ACC112 (cell line): ENCODE measurements around the gene PICALM.
A peak's percentile ranks its signal among the peaks of the same experiment; 100 is the strongest.
"Not testable (repeated sequence)": the region's sequence is repeated elsewhere in the genome, so short reads cannot be mapped to it uniquely, and the experiment has no call there.

Experiments used
- H2AFZ ChIP-seq: fragments of 200-600 bp; sonication (generic); one replicate; pipeline ENCODE4 v1.6.0; 2017; ENCODE audit warnings: antibody characterized with exemption, low read length; ENCODE audit not compliant: unreplicated experiment
- H3K27ac ChIP-seq: fragments of 200-600 bp; sonication (generic); 2 replicates; pipeline ENCODE4 v1.5.1; 2014; ENCODE audit warnings: low read depth, mild to moderate bottlenecking, antibody characterized with exemption, low read length, moderate library complexity
- H3K27me3 ChIP-seq: fragments of 200-600 bp; sonication (generic); 2 replicates; pipeline ENCODE4 v1.6.1; 2014; ENCODE audit warnings: mild to moderate bottlenecking, antibody characterized with exemption, low read length, moderate library complexity, mixed read lengths; ENCODE audit not compliant: insufficient read depth
- H3K36me3 ChIP-seq: fragments of 200-600 bp; sonication (generic); 2 replicates; pipeline ENCODE4 v1.6.1; 2016; ENCODE audit warnings: mild to moderate bottlenecking, antibody characterized with exemption, low read length, moderate library complexity, mixed read lengths; ENCODE audit not compliant: insufficient read depth
- H3K4me1 ChIP-seq: fragments of 200-600 bp; sonication (generic); one replicate; pipeline ENCODE4 v1.6.1; 2016; ENCODE audit warnings: low read length, mixed read lengths; ENCODE audit not compliant: insufficient read depth, unreplicated experiment, control insufficient read depth
- H3K4me3 ChIP-seq: fragments of 200-600 bp; sonication (generic); 2 replicates; pipeline ENCODE4 v1.5.1; 2014; ENCODE audit warnings: mild to moderate bottlenecking, low read depth, low read length
- H3K79me2 ChIP-seq: fragments of 200-600 bp; sonication (generic); one replicate; pipeline ENCODE4 v1.6.0; 2016; ENCODE audit warnings: low read length; ENCODE audit not compliant: control insufficient read depth, unreplicated experiment, insufficient read depth

The PICALM gene

DNA sequence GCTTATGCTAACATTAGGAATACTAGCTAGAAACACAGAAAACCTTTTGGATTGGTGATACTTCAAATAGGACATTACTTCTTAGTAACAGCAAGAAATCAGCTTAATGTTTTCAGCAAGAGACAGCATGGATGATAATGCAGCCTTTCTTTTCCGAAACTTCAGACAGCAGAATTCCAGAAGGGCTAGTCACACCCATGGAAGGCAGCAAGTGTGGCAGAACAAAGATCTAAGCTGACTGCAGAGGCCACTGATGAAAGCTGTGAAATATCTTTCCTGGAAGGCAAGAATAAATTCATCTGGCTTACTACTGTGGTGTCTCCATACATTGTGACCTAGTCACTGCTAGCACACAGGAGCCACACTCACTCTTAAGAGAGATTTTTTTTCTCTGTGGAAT lies 113.4 kb downstream of the PICALM start:
- Histone ChIP-seq H3K4me1 (peaks cover 21% of the 10 kb centered on the region), H3K36me3 (peaks cover 32% of the 10 kb centered on the region; the same call in 1 of the 2 replicates), H3K27me3 (no peaks in the 10 kb centered on the region), H3K79me2 (no peaks in the 10 kb centered on the region), H3K27ac (no peak overlapping the region), H3K4me3 (no peak overlapping the region), H2AFZ (no peak overlapping the region)

DNA sequence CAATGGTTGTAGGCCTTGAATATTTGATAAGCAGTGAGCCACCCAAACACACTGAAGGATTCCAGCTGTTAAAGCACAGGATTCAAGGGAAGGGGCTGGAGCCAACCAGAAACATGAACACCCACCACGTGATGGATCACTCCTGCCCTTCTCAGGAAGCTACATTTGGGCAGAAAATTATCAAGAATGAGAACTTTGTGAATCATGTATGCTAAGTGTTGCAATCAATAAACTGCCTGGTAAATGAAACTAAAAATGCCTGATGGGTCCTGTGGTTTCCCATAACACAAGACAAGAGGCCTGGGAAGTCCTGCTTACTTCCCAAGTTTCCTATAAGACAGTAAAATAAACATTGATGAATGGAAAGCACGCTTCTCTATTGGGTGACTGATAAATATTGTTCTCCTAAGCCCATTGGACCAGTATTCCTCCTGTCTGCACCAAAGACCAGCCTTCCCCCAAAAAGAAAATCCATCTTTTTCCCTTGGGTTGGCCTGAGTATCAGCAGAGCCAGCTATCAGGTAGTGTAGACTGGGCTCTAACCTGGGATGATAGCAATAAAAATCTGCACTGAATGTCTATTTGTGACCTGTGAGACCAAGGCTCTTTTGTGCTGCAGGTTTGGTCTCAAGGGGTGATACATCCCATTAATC lies 115.3 kb downstream of the PICALM start:
- H3K27ac ChIP-seq = peak overlapping the region; percentile 64
- H3K27me3 ChIP-seq = no peaks in the 10 kb centered on the region
- peaks cover 31% of the 10 kb centered on the region; the same call in 1 of the 2 replicates for H3K36me3 ChIP-seq
- H2AFZ ChIP-seq = no peak overlapping the region
- no peak overlapping the region for H3K4me3 ChIP-seq
- H3K4me1 ChIP-seq = peaks cover 28% of the 10 kb centered on the region
- H3K79me2 ChIP-seq = no peaks in the 10 kb centered on the region

DNA sequence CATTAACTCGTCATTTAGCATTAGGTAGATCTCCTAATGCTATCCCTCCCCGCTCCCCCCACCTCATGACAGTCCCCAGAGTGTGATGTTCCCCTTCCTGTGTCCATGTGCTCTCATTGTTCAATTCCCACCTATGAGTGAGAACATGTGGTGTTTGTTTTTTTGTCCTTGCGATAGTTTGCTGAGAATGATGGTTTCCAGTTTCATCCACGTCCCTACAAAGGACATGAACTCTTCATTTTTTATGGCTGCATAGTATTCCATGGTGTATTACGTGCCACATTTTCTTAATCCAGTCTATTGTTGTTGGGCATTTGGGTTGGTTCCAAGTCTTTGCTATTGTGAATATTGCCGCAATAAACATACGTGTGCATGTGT lies 116.8 kb downstream of the PICALM start:
- H3K27ac ChIP-seq, H3K79me2 ChIP-seq, H3K27me3 ChIP-seq, H2AFZ ChIP-seq, H3K4me3 ChIP-seq: not testable (repeated sequence)
- H3K36me3 ChIP-seq = peaks cover 17% of the 10 kb centered on the region; the same call in 1 of the 2 replicates
- H3K4me1 ChIP-seq = peaks cover 42% of the 10 kb centered on the region

DNA sequence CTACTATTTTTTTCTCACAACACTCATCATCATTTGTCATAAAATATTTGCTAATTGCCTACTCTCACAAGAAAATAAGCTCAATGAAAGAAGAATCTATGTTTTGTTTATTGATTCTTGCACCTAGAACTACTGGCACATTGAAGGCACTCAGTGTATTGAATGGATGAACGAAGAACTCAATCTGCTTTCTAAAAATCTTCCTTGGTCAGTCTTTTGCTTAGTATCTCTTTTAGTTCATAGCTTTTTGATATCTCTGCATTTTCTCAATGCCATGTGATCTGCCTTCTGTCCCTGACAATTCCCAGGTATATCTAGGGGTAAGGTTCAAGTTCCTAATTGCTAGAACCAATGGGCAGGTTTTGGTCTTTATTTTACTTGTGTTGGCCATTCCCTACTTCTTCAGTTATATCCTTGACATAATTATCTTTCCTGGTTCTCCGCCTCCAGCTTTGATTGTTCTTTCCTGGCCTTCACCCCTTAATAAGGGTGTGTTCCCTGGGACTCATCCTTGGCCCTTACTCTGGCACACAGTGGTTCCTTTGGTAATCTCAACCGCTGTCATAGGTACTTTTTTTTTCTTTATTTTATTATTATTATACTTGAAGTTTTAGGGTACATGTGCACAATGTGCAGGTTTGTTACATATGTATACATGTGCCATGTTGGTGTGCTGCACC lies 117.3 kb downstream of the PICALM start:
- Histone ChIP-seq H3K79me2 (no peaks in the 10 kb centered on the region), H3K4me3 (no peak overlapping the region), H3K27ac (no peak overlapping the region), H3K27me3 (no peaks in the 10 kb centered on the region), H3K4me1 (peaks cover 44% of the 10 kb centered on the region), H3K36me3 (peaks cover 14% of the 10 kb centered on the region; the same call in 1 of the 2 replicates), H2AFZ (no peak overlapping the region)

DNA sequence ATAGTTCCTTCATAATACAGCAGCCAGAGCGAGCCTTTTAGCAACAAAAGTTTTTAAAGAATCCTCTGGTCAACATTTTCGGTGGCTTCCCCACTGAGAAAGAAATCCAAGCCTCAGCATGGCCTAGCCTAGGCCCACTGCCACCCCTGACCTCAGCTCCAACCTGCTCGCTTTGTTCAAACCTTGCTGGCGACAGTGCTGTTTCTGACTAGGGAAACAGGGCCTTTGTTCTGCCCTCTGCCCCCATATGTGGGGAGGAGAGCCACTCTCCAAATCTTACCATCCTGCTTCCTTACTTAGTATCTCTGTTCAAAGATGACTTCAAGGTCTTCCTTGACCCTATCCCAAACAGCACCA lies 117.9 kb downstream of the PICALM start:
- Histone ChIP-seq H3K27ac (no peak overlapping the region), H2AFZ (no peak overlapping the region), H3K27me3 (no peaks in the 10 kb centered on the region), H3K79me2 (no peaks in the 10 kb centered on the region), H3K4me3 (no peak overlapping the region), H3K4me1 (peaks cover 40% of the 10 kb centered on the region), H3K36me3 (peaks cover 9% of the 10 kb centered on the region; the same call in 1 of the 2 replicates)

DNA sequence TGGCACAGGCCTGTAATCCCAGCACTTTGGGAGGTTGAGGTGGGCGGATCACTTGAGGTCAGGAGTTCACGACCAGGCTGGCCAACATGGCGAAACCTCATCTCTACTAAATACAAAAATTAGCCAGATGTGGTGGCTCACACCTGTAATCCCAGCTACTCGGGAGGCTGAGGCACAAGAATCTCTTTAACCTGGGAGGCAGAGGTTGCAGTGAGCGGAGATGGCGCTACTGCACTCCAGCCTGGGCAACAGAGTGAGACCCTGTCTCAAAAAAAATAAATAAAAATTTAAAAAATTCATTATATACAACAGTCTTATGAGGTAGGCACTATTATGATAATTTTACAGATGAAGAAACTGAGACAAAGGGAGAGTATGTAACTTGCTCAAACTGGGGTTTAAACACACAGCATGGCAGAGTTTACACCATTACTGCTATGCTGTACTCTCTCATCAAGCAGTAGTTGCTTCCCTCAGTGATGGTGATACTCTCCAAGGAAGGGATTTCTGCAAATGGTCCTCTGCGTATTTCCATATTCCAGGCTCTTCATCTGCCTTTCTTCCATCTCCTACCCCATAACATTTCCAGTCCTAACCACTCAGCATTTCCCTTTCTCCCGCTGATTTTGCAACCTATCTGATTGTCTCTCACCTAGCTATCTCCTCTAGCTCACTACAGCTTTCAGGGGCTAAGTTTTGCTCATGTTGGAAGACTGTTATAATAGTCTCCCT lies 118.4 kb downstream of the PICALM start:
- peaks cover 6% of the 10 kb centered on the region; the same call in 1 of the 2 replicates for H3K36me3 ChIP-seq
- H2AFZ ChIP-seq = no peak overlapping the region
- no peak overlapping the region for H3K27ac ChIP-seq
- no peaks in the 10 kb centered on the region for H3K27me3 ChIP-seq
- H3K4me3 ChIP-seq = no peak overlapping the region
- H3K79me2 ChIP-seq = no peaks in the 10 kb centered on the region
- H3K4me1 ChIP-seq = peaks cover 35% of the 10 kb centered on the region

DNA sequence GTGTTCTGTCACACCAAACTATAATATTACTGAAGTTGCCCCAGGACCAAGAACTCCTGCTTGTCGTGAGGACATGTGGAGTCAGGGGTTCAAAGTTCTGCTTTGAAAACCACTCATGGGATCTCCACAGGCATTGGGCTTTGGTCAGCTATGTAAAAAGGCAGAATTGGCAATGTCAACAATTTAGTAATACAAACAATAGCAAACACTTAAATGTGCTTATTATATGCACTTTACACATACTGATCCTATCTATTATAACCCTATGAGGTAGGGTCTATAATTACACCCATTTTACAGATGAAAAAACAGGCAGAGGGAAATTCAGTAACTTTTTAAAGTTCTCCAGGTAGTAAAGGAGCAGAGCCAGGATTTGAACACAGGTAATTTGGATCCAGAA lies 119.1 kb downstream of the PICALM start:
- H3K4me1 ChIP-seq = peaks cover 32% of the 10 kb centered on the region
- H2AFZ ChIP-seq = no peak overlapping the region
- H3K27me3 ChIP-seq = no peaks in the 10 kb centered on the region
- peak overlapping the region; percentile 3; the same call in 1 of the 2 replicates for H3K27ac ChIP-seq
- H3K79me2 ChIP-seq = no peaks in the 10 kb centered on the region
- H3K4me3 ChIP-seq = no peak overlapping the region
- H3K36me3 ChIP-seq = 0 out of 2 replicates have a peak, but pooled peaks cover 3% of the 10 kb centered on the region

DNA sequence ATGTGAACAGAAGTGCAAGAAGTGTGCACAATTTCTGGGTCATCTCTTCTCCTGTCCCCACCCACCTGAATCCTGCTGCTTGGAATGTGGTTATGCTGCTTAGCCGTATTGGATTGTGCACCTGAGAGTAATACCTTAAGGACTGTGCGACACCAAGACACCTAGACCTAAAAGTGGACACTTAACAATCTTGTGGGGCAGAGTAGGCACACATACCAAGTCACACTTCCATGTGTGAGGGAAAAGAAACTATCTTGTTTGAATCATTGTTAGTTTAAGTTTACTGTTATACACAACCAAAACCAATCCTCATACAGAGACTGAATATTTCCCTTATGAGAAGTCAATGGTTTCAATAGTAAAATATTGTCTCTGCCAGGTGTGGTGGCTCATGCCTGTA lies 120.0 kb downstream of the PICALM start:
- Histone ChIP-seq H3K79me2 (no peaks in the 10 kb centered on the region), H2AFZ (no peak overlapping the region), H3K36me3 (0 out of 2 replicates have a peak, but pooled peaks cover 3% of the 10 kb centered on the region), H3K4me3 (no peak overlapping the region), H3K27me3 (no peaks in the 10 kb centered on the region), H3K27ac (peak overlapping the region; percentile 89), H3K4me1 (peaks cover 26% of the 10 kb centered on the region)

DNA sequence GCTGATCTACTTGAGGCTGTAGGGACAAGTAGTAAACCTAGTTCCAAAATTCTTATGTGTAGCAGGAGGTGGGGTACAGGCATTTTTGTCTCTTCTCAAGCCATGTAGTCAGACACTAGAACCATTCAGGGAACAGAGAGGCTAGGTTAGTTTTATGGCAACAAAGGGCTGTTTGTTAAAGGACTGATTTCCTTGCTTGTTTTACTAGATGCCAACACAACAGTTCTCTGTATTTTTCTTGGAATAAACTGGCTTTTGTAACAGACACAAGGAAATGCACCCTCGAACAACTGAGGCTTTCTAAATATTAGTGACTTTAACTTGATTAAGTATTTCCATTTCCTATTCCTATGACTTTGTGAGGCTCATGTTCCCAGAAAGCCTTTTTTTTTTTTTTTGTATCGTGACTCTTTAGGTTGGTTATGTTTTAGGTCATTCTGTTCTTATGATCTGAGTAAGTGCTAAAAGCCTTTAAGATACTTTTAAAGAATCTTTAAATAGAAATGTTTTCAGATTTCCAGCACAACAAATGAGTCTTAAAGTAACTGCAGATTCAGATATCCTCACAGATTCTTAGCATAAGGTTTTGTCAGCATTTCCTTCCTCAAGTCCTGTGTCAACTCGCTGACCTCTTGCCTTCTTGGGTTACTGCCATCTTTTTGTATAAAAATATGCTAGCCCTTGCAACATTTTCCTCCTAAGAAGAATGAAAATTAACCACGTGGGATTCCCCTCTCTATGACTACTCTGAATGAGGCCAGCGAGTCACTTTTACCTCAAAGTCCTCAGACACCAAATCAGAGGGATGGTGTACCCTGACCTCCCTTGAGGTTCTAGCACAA lies 121.2 kb downstream of the PICALM start:
- peak overlapping the region; percentile 26 for H2AFZ ChIP-seq
- H3K79me2 ChIP-seq = no peaks in the 10 kb centered on the region
- no peaks in the 10 kb centered on the region for H3K27me3 ChIP-seq
- H3K4me3 ChIP-seq = peak overlapping the region; percentile 35; the same call in 1 of the 2 replicates
- H3K27ac ChIP-seq = peak overlapping the region; percentile 89
- H3K36me3 ChIP-seq = no peaks in the 10 kb centered on the region
- H3K4me1 ChIP-seq = peaks cover 23% of the 10 kb centered on the region

DNA sequence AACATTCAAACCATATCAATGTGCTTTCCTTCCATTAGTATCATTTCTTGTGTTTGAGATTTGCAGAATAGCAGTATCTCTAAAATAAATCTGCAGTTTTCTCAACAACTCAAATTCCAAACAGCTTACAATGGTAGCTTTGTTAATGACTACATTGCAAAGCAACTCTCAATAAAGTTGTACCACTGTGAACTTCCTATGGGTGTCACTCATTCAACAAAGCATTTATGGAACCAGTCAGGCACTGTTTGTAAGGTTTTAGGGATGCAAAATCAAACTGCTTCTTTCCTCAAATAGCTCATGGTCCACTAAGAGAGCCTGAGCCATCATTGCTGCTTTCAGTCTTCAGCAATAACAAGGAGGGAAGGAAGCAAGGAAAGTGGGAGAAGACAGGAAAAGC lies 122.7 kb downstream of the PICALM start:
- Histone ChIP-seq H3K36me3 (no peaks in the 10 kb centered on the region), H2AFZ (no peak overlapping the region), H3K4me3 (no peak overlapping the region), H3K4me1 (peaks cover 26% of the 10 kb centered on the region), H3K27me3 (no peaks in the 10 kb centered on the region), H3K27ac (no peak overlapping the region), H3K79me2 (no peaks in the 10 kb centered on the region)
